Neuronal stem cell (in vitro differentiated cells): ENCODE results near the gene CEMIP2.

Experiments
- DNase-seq: peaks from one replicate; pipeline ENCODE4 v3.0.0-alpha.2; 2013; ENCODE audit warnings: low spot score
- H2AFZ ChIP-seq: one replicate; pipeline ENCODE4 v1.6.1; 2013; ENCODE audit warnings: mild to moderate bottlenecking, low read length, inconsistent platforms
- H2AK5ac ChIP-seq: 2 replicates; pipeline ENCODE4 v1.6.1; 2013; ENCODE audit warnings: low read depth, mild to moderate bottlenecking, inconsistent platforms, low read length, moderate library complexity, mixed read lengths
- H2BK120ac ChIP-seq: 2 replicates; pipeline ENCODE4 v1.6.1; 2013; ENCODE audit warnings: low read depth, mild to moderate bottlenecking, inconsistent platforms, low read length, moderate library complexity, mixed read lengths
- H2BK12ac ChIP-seq: one replicate; pipeline ENCODE4 v1.6.1; 2013; ENCODE audit warnings: low read length, inconsistent platforms
- H2BK15ac ChIP-seq: 2 replicates; pipeline ENCODE4 v1.6.1; 2013; ENCODE audit warnings: mild to moderate bottlenecking, low read length, inconsistent platforms, mixed read lengths
- H2BK5ac ChIP-seq: one replicate; pipeline ENCODE4 v1.6.1; 2013; ENCODE audit warnings: inconsistent platforms, mild to moderate bottlenecking, low read length, moderate library complexity
- H3K14ac ChIP-seq: one replicate; pipeline ENCODE4 v1.6.1; 2013; ENCODE audit warnings: low read length, inconsistent platforms
- H3K18ac ChIP-seq: 2 replicates; pipeline ENCODE4 v1.6.1; 2013; ENCODE audit warnings: low read length, inconsistent platforms
- H3K23ac ChIP-seq: 2 replicates; pipeline ENCODE4 v1.6.1; 2013; ENCODE audit warnings: low read depth, mild to moderate bottlenecking, mixed read lengths, low read length, inconsistent platforms; ENCODE audit not compliant: poor library complexity
- H3K27ac ChIP-seq: replicated peaks from 3 replicates; pipeline ENCODE4 v1.5.1; 2013; ENCODE audit warnings: low read length, inconsistent platforms
- H3K27me3 ChIP-seq, 3 experiments: 2 replicates each; pipeline ENCODE4 v1.6.1; 2013; ENCODE audit warnings: low read length in 3 of 3, mild to moderate bottlenecking in 2 of 3, inconsistent platforms in 1 of 3, low read depth in 1 of 3, mixed read lengths in 1 of 3, moderate library complexity in 1 of 3; ENCODE audit not compliant: control insufficient read depth in 3 of 3, insufficient read depth in 3 of 3
- H3K36me3 ChIP-seq, 2 donors: replicated peaks in 1 of 2; 2 replicates each; pipeline ENCODE4 v1.6.1; 2013; ENCODE audit warnings: low read length in 2 of 2; ENCODE audit not compliant: control insufficient read depth in 2 of 2, insufficient read depth in 2 of 2
- H3K4ac ChIP-seq: 2 replicates; pipeline ENCODE4 v1.6.1; 2013; ENCODE audit warnings: inconsistent platforms, mild to moderate bottlenecking, low read length, moderate library complexity
- H3K4me1 ChIP-seq, 2 donors: 1 replicate in 1 of 2; 2 replicates in 1 of 2; pipeline ENCODE4 v1.6.1; 2013; ENCODE audit warnings: low read length in 2 of 2, low read depth in 1 of 2; ENCODE audit not compliant: control insufficient read depth in 2 of 2, insufficient read depth in 1 of 2
- H3K4me2 ChIP-seq: one replicate; pipeline ENCODE4 v1.6.1; 2013; ENCODE audit warnings: mild to moderate bottlenecking, low read length, inconsistent platforms; ENCODE audit not compliant: insufficient read depth, poor library complexity, severe bottlenecking
- H3K4me3 ChIP-seq, 2 donors: 2 replicates each; pipeline ENCODE4 v1.5.1; 2013; ENCODE audit warnings: low read length in 2 of 2, mild to moderate bottlenecking in 2 of 2, inconsistent platforms in 1 of 2, moderate library complexity in 1 of 2
- H3K79me1 ChIP-seq: one replicate; pipeline ENCODE4 v1.6.1; 2013; ENCODE audit warnings: low read depth, mild to moderate bottlenecking, inconsistent platforms, low read length, moderate library complexity
- H3K9ac ChIP-seq: one replicate; pipeline ENCODE4 v1.6.1; 2013; ENCODE audit warnings: mild to moderate bottlenecking, low read depth, low read length, inconsistent platforms; ENCODE audit not compliant: poor library complexity
- H3K9me3 ChIP-seq, 2 donors: replicated peaks in 1 of 2; 2 replicates each; pipeline versions ENCODE3 to v1.6.1; 2013; ENCODE audit warnings: low read length in 2 of 2, mild to moderate bottlenecking in 2 of 2, inconsistent platforms in 1 of 2, low read depth in 1 of 2, mixed read lengths in 1 of 2, moderate library complexity in 1 of 2; ENCODE audit not compliant: control insufficient read depth in 2 of 2, insufficient read depth in 1 of 2
- H4K8ac ChIP-seq: one replicate; pipeline ENCODE4 v1.6.1; 2013; ENCODE audit warnings: low read depth, mild to moderate bottlenecking, inconsistent platforms, low read length, moderate library complexity
- H4K91ac ChIP-seq: one replicate; pipeline ENCODE4 v1.6.1; 2013; ENCODE audit warnings: low read length, low read depth, mild to moderate bottlenecking, inconsistent platforms; ENCODE audit not compliant: poor library complexity
- WGBS, 2 donors: extraction: QIAGEN DNeasy Blood & Tissue Kit; methylation state at CpG; one replicate each; pipeline ENCODE4 v1.1.7; 2013; ENCODE audit warnings: missing lambda C conversion rate in 2 of 2, mixed read lengths in 1 of 2; ENCODE audit not compliant: insufficient read length in 2 of 2, insufficient replicate concordance in 1 of 2; ENCODE audit errors: extremely low coverage in 2 of 2; 5-methylcytosine and 5-hydroxymethylcytosine counted together

The CEMIP2 gene

DNA sequence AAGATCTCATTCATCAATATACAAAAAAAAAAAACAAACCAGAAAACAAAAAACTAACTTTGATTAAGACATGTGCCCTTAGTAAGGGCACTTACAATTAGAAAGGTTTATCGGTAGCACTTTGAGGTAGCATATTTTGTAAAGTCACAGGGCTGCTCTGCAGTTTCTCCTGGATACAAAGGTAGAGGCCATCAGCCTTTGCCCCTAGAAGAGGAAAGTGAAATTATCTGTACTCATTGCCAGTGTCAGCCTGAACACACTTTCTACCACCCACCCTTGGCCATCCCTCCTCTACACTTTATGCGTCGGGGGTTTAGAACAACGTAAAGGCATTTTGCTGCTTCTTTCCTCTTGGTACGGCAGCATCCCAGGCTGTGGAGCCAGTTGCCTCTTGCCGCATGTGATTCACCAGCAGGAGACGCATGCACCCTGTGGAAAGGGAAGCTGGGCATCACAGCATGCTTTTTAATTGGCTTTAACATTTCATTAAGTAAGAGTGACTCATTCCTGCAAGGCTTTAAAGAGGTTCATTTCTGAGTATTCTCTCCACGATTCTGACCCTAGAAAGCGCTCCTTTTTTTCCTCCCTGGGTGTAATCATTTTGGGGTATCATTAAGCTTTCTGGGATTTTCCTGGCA is 84.6 kb downstream of the CEMIP2 start:
- Histone ChIP-seq H3K23ac (no peak overlapping the region), H4K8ac (no peak overlapping the region), H3K27ac (peak overlapping the region; percentile 2), H3K9ac (no peak overlapping the region), H3K4me3 (no peak overlapping the region), H3K4me2 (no peak overlapping the region), H2BK15ac (no peak overlapping the region), H2BK5ac (no peak overlapping the region), H3K79me1 (no peaks in the 10 kb centered on the region), H2BK12ac (no peak overlapping the region), H3K14ac (no peak overlapping the region), H3K27me3 (no peaks in the 10 kb centered on the region), H3K36me3 (peaks cover 14 to 99% of the 10 kb centered on the region in 2 donors), H2AFZ (no peak overlapping the region), H3K4ac (no peak overlapping the region), H2BK120ac (no peak overlapping the region), H3K9me3 (no peaks in the 10 kb centered on the region), H2AK5ac (no peak overlapping the region), H3K18ac (no peak overlapping the region), H4K91ac (no peak overlapping the region), H3K4me1 (peaks cover 0 to 7% of the 10 kb centered on the region in 2 donors)
- no CpG with 5 or more reads among the region's 9 CpGs for WGBS, 2 donors
- DNase-seq, result peak; percentile 18

DNA sequence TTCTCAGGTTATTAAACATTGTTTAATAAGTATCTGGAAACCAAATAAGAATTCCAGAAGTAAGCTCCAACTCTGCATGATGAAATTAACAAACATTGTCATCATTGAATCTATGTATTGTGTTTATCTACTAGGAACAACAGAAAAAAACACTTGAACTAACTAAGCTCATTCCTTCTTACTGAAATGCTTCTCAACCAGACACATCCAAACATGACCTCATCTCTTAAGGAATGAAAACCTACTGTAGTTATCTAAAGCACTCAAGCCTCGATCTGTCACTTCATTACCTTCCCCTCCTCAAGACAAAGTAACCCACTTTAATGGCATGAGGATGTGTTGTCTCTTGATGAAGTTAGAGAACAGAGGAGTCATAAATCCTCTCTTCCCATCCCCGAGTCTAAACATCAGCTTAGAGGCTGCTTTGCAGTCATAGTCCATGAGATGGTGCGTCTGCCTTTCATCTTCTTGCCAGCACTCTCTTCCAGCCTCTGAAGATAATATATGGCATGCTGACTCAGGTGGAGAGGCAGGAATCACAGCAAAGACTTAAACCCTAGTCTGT is 86.5 kb downstream of the CEMIP2 start:
- H3K18ac ChIP-seq, result no peak overlapping the region
- H4K8ac ChIP-seq, result no peak overlapping the region
- H3K4me1 ChIP-seq, result peaks cover 0 to 7% of the 10 kb centered on the region in 2 donors
- H3K14ac ChIP-seq, result no peak overlapping the region
- no peaks in the 10 kb centered on the region for H3K9me3 ChIP-seq
- no peak overlapping the region for H2BK120ac ChIP-seq
- no peak overlapping the region for H3K23ac ChIP-seq
- H2BK15ac ChIP-seq, result no peak overlapping the region
- no peak overlapping the region for H2BK12ac ChIP-seq
- no peak overlapping the region for H3K9ac ChIP-seq
- H2BK5ac ChIP-seq, result no peak overlapping the region
- no peak overlapping the region for H3K4me2 ChIP-seq
- H3K4ac ChIP-seq, result no peak overlapping the region
- no peaks in the 10 kb centered on the region for H3K27me3 ChIP-seq
- H3K79me1 ChIP-seq, result no peaks in the 10 kb centered on the region
- H3K36me3 ChIP-seq, result peaks cover 9 to 87% of the 10 kb centered on the region in 2 donors
- no peak overlapping the region for H4K91ac ChIP-seq
- WGBS, 2 donors, result no CpG with 5 or more reads among the region's 3 CpGs
- no peak overlapping the region for H2AK5ac ChIP-seq
- no peak overlapping the region for H3K27ac ChIP-seq
- no peak for DNase-seq
- no peak overlapping the region for H2AFZ ChIP-seq
- no peak overlapping the region for H3K4me3 ChIP-seq

DNA sequence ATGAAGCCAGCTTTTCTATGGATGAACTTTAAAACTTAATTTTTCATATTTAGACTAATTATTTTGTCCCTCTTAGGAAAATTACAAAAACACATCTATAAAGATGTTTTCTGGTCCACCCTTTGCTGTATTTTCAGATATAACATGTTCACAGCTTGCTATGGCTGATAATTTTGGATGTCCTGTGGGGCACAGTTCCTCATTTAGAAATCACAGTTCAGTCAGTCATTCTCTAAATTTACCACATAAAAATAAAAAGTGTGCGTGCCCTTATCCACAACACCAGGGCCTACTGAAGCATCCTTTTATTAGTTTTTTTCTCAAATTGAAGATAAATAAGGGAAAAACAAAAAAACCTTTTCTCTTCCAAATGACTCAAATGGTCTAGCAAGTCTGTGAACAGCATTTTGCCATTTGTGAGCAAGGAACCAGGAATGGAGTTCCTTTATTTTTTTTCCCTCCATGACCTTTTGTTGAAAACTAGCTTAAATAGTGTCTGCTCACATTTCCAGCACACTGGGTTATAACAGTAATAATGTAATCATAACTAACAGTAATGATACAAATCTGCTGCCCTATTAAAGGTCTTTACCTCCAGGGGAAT is 87.1 kb downstream of the CEMIP2 start:
- H3K27ac ChIP-seq, result no peak overlapping the region

DNA sequence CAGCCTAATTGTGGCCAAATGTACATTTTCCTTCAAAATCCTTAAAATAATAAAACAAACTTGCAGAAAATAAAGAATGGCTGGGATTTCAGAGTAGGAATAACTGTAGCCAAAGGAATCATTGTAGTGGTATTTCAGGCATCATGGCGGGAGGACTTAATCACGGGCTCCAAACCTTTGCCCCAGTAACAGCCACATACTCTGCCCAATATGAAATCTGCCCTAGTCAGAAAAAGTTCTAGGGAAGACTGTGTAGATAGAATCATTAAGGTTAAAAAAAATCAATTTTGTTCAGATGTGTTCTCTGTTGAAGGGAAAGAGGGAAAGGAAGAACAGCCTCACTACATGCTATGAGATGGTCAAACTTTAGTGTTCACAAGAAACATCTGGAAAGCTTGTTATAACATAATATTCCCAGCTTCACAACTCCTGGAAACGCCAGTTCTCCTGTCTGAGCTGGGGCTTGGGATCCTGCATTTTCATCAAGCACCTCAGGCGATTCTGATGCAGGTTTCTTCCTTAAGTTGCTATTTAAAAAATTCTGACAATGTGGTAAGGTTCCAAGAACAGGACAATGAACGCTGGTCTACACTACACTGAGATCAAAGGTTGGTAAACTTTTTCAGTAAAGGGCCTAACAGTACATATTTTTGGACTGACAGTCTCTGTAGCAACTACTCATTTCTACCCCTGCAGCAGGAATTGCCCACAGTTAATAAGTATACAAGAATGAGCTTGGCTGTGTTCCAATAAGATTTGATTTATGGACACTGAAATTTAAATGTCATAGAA is 87.9 kb downstream of the CEMIP2 start:
- no peak overlapping the region for H3K4me3 ChIP-seq
- peaks cover 0 to 8% of the 10 kb centered on the region in 2 donors for H3K9me3 ChIP-seq
- no peak overlapping the region for H2AK5ac ChIP-seq
- no peak overlapping the region for H4K91ac ChIP-seq
- H3K4me2 ChIP-seq, result no peak overlapping the region
- no peak for DNase-seq
- no peaks in the 10 kb centered on the region for H3K27me3 ChIP-seq
- H3K4ac ChIP-seq, result no peak overlapping the region
- H2AFZ ChIP-seq, result no peak overlapping the region
- H4K8ac ChIP-seq, result no peak overlapping the region
- H3K79me1 ChIP-seq, result no peaks in the 10 kb centered on the region
- no peak overlapping the region for H3K27ac ChIP-seq
- no peak overlapping the region for H3K9ac ChIP-seq
- no peak overlapping the region for H2BK12ac ChIP-seq
- H3K23ac ChIP-seq, result no peak overlapping the region
- no peak overlapping the region for H2BK15ac ChIP-seq
- H3K14ac ChIP-seq, result no peak overlapping the region
- peaks cover 0 to 4% of the 10 kb centered on the region in 2 donors for H3K4me1 ChIP-seq
- H3K18ac ChIP-seq, result no peak overlapping the region
- WGBS, 2 donors, result no CpG with 5 or more reads among the region's 5 CpGs
- peaks cover 4 to 73% of the 10 kb centered on the region in 2 donors for H3K36me3 ChIP-seq
- no peak overlapping the region for H2BK5ac ChIP-seq
- no peak overlapping the region for H2BK120ac ChIP-seq

More for the DNA sequence above, 87.1 kb downstream of the CEMIP2 start:
- Histone ChIP-seq H2BK12ac (no peak overlapping the region), H3K4me3 (no peak overlapping the region), H3K4me2 (no peak overlapping the region), H3K27me3 (no peaks in the 10 kb centered on the region), H3K9ac (no peak overlapping the region), H3K79me1 (no peaks in the 10 kb centered on the region), H2BK120ac (no peak overlapping the region), H2AFZ (no peak overlapping the region), H2BK15ac (no peak overlapping the region), H3K4ac (no peak overlapping the region), H3K9me3 (peaks cover 0 to 3% of the 10 kb centered on the region in 2 donors), H4K8ac (no peak overlapping the region), H2AK5ac (no peak overlapping the region), H2BK5ac (no peak overlapping the region), H3K23ac (no peak overlapping the region), H3K18ac (no peak overlapping the region), H3K4me1 (peaks cover 0 to 7% of the 10 kb centered on the region in 2 donors), H3K14ac (no peak overlapping the region), H4K91ac (no peak overlapping the region), H3K36me3 (peaks cover 9 to 81% of the 10 kb centered on the region in 2 donors)
- no peak for DNase-seq
- no CpG with 5 or more reads among the region's 1 CpG for WGBS, 2 donors
